HG03135 (cell line): ENCODE data around the gene RHOG.

ENCODE experiments used
- ATAC-seq: cut with Tn5 transposase; IDR thresholded peaks from one replicate; pipeline ENCODE4 v1.9.1; 2021; ENCODE audit warnings: mild to moderate bottlenecking, moderate library complexity; ENCODE audit not compliant: unreplicated experiment

The RHOG gene

GRCh38 chr11:3860375-3860774 lies 19.6 kb upstream of the RHOG start:
- ATAC-seq = no peak

DNA sequence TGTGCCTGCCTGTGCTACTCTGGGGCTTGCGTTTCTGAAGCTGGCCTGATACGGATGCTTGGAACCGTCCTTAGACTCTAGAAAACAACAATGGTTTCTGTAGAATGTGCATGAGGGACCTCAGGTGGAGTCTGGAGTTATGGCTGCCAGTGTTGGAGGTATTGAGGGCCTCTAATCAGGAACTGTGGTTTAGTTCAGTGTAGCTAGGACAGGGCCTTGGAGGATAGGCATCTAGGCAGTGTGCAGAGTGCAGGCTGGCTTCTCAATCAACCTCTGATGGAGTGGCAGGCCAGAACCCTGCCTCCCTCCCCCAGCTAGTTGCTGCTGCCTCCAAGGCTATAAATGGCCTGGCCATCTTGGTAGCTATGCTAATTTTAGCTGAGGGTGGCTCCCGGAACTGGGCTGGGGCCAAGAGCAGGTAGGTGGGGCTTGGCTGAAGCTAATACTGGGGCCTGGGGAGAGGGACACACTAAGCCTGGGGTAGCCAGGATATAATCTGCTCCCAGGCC lies 18.7 kb upstream of the RHOG start:
- no peak for ATAC-seq

GRCh38 chr11:3857628-3858027 lies 16.9 kb upstream of the RHOG start:
- ATAC-seq = no peak

GRCh38 chr11:3856856-3857553 lies 16.2 kb upstream of the RHOG start:
- ATAC-seq = no peak

DNA sequence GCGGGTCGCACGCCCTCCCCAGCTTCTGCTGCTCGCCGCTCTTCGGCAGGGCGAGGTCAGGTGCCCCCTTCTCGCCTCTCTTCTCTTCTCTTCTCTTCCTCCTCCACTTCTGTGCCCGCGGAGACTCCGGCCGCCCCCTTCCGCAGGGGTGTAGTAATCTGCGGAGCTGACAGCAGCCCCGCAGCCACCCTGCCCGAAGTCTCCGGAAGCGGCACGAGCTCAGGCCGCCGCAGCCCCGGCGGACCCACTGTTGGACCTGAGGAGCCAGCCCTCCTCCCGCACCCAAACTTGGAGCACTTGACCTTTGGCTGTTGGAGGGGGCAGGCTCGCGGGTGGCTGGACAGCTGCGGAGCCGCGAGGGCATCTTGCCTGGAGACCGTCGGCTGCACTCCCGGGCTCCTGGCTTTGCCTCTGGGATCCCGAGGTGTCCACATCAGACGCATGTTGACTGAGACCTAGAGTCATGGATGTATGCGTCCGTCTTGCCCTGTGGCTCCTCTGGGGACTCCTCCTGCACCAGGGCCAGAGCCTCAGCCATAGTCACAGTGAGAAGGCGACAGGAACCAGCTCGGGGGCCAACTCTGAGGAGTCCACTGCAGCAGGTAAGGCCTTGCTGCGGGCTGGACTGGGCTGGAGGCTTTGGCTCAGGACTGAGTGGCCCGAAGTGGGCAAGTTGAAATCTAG lies 15.2 kb upstream of the RHOG start:
- ATAC-seq = peak; percentile 17

DNA sequence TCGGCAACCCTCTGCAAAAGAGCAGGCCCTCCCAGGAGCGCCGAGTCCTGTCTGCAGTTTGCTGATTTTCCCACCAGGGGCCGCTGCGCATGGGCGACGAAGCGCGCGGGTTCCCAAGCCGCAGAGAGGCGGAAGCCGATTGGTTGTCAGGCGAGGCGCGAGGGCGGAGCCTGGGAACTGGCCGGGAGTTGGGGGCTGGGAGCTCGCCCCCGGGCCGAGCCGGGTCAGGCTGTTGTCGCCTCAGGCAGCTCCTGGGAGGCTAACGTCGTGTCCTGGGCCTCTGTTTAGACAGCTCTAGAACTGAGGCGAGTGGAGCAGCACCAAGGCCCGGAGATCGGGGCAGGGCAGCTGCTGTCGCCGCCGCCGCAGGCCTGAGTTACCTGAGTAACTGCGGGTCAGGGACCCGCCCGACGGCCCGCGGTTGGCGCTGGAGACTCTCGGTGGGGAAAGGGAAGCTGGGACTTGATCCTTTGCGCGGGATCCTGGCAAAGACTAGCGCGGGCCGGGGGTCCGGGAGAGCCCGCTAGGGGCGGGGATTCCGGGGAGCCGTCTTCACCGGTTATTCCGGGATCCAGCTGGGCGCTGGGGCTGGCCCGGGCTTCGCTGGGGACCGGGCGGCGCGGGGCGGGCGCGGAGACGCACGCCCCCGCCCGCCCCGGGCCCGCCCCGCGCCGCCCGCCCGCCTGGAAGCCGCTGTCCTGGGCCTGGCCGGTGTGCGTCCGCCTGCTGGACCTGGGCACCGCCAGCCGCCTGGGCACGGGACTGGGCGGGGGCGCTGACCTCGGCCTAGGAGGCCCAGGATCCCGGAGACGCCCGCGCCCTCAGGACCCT lies 14.4 kb upstream of the RHOG start, which contains the start of gene STIM1:
Gene STIM1, plus strand, starts transcription at position 688 of the 831 bp plus-strand sequence. CDS start 607 bp downstream, outside the sequence.
- peak; percentile 68 for ATAC-seq

DNA sequence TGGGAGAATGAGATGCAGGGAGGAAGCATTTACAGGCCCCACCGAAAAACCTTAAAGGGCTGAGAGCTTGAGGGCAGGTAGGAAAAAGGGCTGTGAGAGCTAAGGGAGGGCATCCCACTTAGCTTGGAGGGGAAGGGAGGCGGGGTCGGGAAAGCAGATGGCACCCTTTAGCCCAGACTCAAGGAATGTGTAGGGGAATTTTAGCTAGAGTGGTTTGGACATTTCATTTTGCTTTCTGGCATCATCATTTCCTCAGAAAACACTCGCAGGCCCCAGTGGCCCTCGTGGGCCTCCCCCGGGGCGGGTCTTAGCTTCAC lies 13.9 kb upstream of the RHOG start:
- no peak for ATAC-seq

DNA sequence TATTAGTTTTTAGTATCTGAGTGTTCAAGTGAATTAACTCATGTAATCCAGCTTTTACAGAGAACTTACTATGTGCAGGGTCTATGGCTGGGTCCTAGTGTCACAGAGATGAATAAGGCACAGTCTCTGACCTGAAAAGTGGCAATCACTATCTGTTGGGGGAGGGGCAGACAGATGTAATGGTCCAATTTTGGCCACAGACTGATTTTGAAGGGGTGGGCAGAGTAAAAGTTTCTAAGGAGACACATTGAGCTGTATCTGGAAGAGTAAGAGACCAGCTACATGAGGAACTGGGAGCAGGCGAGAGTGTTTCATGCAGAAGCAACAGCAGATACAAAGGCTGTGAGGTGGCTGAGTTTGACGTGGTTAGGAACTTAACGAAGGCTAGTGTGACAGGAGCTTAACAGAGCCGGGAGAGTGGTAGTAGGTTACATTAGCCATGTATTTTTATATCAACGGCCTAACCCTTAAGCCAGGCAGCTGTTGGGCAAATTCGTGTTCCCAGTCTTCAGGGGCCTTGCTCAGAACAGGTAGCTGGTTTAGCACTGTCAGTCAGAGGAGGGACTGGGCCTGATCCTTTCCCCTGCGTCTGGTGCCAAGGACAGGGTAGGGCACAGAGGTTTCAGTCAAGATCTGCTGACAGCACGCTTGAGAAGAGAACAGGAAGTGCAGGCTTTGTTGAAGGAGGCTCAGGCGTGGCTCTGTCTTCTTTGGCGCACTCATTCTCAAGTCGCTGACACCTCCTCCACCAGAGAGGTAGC lies 13.3 kb upstream of the RHOG start:
- peak; percentile 36 for ATAC-seq

- ATAC-seq = no peak
Measured at GRCh38 chr11:3853545-3853842, 12.7 kb upstream of the RHOG start.

DNA sequence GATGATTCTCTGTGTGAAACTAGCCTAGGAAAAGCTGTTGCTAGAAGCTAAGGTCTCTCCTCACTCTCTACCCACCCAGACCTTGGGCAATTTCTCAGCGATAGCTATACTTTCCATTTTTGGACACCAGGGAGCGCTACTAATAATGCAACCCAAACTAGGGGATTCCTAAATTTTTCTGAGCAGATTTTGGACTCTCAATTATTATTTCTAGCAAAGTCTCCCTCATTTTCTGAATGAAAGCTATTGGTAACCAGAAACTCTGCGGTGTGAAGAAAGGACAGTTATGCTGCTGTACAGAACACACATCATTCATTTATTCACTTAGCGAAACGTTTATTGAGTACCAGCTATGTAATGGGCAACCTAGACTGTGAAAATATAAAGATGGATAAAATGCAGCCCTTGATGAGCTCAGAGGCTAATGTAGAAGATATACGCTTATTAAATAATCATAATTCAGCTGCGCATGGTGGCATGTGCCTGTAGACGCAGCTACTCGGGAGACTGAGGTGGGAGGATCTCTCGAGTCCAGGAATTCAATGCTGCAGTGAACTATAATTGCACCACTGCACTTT lies 8.6 kb upstream of the RHOG start:
- no peak for ATAC-seq

DNA sequence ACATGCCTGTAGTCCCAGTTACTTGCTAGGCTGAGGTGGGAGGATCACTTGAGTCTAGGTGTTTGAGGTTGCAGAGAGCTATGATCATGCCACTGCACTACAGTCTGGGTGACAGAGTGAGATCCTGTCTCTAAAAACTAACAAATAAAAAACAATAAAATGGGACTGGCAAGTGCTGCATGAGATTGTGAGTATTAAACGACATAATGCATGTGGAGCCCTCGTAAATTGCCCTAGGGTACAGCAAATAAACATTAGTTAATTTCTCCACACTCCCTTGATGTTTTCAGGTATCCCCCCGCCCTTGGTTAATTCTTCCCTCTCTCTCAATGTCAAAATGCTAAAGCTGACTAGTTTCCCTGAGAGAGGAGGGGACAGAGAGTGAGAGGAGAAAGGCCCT lies 4.9 kb upstream of the RHOG start:
- ATAC-seq = no peak

GRCh38 chr11:3845246-3845645 lies 4.5 kb upstream of the RHOG start:
- ATAC-seq = no peak

- ATAC-seq = no peak
Measured at GRCh38 chr11:3843326-3843725, 2.6 kb upstream of the RHOG start.

- ATAC-seq = peak; percentile 59
Measured at GRCh38 chr11:3841426-3842350, 929 bp upstream of the RHOG start.

DNA sequence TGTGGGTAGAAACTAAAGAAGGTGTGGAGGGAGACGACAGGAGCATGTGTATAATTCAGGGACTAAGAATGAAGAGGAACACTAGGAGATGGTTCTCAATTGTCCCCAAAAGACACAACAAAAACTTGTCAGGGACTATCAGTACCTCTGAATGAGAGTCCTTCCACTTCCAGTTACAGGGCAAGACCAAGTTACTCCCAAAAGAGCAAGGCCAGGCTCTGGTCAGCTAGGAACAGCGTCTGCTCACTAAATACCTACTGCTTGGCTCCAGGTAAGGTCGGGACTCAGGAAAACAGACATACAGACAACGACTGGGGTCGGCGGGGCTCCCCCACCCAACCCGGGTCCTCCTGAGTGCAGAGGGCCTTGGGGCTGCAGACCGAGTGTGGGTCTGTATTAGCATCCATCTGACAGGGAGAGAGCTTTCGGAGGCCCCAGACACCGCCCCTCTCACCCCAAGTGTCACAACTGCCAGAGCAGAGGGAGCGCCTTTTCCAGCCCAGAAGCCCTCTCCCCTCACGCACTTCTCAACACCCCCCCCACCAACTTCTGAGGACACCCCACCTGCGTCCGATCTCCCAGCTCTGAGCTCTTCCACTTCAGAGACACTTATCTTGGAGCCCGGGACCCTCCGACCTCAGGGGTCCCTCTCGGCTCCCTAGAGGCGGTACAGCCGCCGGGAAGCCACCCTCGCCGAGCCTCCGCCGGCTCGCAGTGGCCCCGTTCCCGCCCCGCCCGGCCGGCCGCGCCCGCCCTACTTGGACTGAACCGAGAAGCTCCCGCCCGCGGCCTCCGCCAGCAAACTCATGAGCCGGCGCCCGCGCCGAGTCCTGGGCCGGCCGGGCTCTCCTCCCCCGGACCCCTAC lies 522 bp downstream of the RHOG start:
- peak; percentile 0 for ATAC-seq

DNA sequence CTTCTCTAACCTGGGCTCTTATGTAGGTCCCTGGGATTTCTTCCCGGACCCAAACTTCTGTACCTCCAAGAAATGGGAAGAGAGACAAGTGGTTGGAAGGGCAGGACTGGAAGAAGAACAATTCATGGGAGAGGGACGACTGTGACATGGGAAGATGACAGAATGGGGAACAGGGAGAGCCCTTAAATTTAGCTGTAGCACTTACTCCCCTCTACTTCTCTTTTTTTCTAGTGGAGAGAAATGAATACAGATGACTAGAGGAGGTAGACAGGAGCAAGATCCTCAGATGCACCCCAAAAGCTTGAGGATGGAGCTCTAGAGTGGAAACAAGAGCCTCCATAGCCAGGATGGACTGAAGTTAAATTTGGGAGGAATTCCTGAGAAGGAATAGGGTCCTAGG lies 2.3 kb downstream of the RHOG start:
- no peak for ATAC-seq

GRCh38 chr11:3837793-3838192 lies 3.0 kb downstream of the RHOG start:
- no peak for ATAC-seq

- ATAC-seq = no peak
Measured at GRCh38 chr11:3836903-3837302, 3.9 kb downstream of the RHOG start.

DNA sequence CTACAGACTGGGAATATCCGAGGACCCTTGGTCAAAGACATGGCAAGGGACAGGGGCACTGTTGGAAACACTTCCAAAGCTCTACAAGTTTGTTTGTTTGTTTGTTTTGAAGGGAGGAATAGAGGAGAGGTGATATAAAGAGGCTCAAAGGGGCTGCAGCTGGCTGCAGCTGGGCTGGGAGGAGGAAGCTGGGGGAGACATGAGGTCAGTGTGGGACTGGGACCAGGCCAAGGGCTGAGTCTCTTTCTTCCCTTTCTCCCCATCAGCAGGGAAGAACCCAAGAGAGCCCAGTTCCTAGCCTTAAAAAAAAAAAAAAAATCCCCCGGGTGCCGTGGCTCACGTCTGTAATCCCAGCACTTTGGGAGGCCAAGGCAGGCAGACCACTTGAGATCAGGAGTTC lies 5.0 kb downstream of the RHOG start:
- no peak for ATAC-seq
